Right forelimb (tissue), 1 donor: ENCODE data around the gene KATNBL1.

Source experiments
- DNase-seq: peaks from one replicate; pipeline ENCODE4 v3.0.0-alpha.2; 2018

The KATNBL1 gene, protein sequence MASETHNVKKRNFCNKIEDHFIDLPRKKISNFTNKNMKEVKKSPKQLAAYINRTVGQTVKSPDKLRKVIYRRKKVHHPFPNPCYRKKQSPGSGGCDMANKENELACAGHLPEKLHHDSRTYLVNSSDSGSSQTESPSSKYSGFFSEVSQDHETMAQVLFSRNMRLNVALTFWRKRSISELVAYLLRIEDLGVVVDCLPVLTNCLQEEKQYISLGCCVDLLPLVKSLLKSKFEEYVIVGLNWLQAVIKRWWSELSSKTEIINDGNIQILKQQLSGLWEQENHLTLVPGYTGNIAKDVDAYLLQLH

GRCh38 chr15:34209421-34210282 lies at the start of gene KATNBL1:
Gene KATNBL1, minus strand, starts transcription at chr15:34210096. Its CDS starts 46,420 bp downstream, at chr15:34163676.
- DNase-seq: peak; percentile 98

- DNase-seq: no peak
These were observed 49.7 kb upstream of the KATNBL1 start for GRCh38 chr15:34259566-34259965.

GRCh38 chr15:34258151-34258550 lies 48.3 kb upstream of the KATNBL1 start:
- no peak for DNase-seq

DNA sequence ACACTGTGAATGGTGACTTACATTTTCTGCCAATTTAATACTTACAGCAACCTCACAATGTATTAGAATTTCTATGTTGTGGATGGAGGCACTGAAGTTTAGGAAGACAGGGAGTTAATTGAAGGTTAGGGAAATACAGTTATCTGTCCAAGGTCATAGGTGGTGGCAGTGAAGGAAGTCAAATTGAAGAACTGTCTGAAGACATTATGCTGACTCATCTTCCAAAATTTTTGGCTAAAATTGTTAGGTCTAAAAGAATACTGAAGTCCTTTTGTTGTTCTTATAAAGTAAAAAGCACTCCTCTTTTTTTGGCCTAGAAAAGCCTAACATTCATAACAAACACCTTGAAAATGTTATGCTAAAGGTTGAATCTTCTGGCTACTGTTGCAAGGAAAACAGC lies 42.6 kb upstream of the KATNBL1 start:
- no peak for DNase-seq

GRCh38 chr15:34248190-34248589 lies 38.3 kb upstream of the KATNBL1 start:
- no peak for DNase-seq

- no peak for DNase-seq
These were observed 36.5 kb upstream of the KATNBL1 start for GRCh38 chr15:34246276-34246976.

DNA sequence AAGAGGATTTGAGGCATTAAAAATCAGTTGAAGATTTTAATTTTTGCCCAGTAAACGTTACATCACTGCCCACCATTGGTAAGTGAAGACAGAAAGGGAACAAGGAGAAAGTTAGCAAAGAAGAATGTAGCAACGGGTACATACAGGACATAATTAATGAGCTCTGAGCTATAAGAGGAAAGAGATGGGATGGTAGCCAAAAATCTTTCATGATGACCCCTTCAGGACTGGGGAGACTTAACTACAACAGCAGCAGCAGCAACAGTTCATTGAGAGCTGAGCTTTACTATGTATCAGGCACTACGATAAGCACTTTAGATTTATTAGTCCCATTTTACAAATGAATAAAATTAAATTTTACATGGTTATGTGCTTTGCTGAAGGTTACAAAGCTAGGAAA lies 33.3 kb upstream of the KATNBL1 start:
- no peak for DNase-seq

DNA sequence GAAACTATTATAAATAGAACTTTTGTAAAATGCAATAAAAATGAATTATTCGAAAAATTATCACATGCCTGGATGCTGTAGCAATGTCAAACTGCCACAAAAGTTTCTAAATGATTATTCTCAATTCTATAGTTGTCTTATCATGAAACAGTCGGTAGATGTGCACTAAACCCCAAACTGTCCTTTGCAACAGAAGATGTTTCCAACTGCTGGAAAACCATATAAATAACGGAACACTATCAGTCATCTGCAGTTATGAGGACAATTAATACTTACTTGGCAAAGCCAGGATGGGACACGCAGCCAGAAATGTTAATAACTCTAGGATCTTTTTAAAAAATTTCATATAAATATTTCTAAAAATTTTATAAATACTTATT lies 32.4 kb upstream of the KATNBL1 start:
- no peak for DNase-seq

GRCh38 chr15:34241376-34242330 lies 31.8 kb upstream of the KATNBL1 start:
- no peak for DNase-seq

DNA sequence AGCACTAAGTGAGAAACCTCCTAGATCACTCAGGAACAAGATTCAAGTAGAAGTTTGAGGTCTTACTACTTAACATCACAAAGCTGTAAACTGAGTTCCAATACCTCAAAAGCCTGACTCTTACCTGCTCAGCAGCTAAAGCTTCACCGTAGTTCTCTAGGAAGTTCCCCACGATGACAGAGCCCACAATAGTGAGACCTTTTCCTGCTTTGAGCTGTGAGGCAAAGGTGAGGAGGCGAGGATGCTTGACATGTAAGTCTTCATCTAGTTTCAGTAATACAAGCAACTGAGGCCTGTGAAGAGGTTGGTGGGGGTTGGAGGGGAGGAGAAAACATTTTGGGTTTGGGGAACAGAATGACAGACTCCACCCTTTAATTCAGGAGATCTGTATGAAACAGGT lies 30.6 kb upstream of the KATNBL1 start:
- no peak for DNase-seq

DNA sequence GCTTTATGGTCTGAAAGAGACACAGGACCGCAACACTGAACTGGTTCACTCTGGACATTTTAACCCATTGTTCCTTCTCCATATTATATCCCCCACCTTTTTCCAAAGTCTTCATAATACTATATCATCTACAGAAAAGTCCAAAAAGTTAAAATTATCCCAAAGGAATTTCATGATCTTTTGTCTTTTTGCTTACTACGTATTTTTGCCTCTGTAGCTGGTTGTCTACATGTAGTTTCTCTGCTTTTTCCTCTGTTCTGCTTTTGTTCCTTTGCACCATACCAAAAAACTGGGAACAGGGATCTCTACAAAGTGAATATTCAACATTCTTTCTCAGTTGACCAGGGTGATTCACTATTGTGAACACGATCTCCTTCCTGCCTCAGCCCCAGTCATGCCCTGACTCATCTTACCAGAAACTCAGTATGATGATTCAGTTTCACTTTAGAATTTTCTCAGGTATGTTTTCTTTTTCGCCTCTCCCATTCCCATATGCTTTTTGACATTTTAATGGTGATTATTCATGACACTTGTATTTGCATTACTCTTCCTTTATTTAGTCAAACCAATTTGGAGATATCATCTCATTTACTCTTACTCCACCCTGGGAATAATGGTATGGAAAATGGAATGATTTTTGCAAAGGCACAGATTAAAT lies 29.4 kb upstream of the KATNBL1 start:
- DNase-seq: no peak

DNA sequence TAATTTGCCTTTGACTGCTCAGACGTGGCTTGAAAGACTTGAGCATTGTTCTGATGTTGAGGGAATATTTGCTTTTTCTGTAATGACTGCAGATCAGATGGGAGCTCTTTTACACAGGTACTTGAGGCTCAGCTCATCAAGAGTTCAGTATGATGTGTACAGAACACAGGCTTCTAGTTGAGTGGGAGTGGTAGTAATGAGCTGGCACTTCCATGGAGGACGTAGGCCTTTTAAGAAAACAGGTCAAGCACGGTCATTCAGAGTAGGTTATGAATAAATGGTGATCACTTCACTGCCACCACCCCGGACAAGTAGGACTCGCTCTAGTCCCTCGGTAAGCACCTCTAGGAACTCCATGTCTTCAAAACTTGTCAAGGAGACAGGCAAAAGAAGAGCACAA lies 23.7 kb upstream of the KATNBL1 start:
- no peak for DNase-seq

GRCh38 chr15:34223904-34224596 lies 14.2 kb upstream of the KATNBL1 start:
- no peak for DNase-seq

- no peak for DNase-seq
These were observed 7.8 kb upstream of the KATNBL1 start for GRCh38 chr15:34217587-34218225.

DNA sequence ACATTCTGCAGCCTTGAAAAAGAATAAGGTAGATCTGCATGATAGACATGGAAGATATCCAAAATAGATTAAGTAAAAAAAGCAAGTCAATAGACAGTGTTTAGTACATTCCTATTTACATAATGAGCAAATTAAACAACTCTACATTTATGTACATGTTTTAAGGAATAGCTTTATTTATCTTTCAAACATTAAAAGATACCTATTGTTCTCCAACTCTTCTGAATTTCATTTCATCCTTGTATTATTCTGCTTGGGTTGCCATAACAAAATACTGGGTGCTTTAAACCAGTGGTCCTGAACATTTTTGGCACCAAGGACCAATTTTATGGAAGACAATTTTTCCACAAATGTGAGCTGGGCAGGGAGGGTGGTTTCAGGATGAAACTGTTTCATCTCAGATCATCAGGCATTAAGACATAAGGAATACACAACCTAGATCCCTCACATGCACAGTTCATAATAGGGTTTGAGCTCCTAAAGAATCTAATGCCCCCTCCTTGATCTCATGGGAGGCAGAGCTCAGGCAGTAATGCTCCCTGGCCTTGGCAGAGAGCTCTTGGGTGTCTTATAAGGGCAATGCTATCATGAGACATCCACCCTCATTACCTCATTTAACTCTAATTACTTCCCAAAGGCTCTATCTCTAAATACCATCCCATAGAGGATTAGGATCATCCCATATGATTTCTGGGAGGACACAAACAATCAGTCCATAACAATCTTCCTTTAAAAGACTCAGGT lies 6.8 kb upstream of the KATNBL1 start:
- no peak for DNase-seq

DNA sequence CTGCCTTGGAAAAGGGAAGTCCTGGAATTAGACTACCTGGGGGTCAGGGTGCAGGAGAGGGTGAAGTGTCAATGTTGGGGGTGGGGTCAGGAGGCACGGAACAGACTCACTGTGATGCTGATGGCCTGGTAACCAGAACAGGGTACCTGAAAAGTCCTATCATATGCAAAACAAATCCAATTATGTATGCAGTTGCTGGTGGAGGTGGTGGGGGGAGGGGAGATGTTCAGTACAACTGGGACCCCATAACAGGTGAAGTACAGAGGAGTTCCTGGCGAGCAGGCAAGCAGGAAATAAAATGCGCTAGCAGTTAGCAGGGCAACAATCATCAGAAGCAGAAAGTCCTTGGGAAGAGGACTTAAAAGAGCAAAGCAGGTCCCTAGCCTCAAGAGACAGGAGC lies 4.2 kb upstream of the KATNBL1 start:
- no peak for DNase-seq

GRCh38 chr15:34213690-34214089 lies 3.8 kb upstream of the KATNBL1 start:
- no peak for DNase-seq

GRCh38 chr15:34206011-34206410 lies 3.9 kb downstream of the KATNBL1 start:
- DNase-seq: no peak

- DNase-seq: no peak
These were observed 6.0 kb downstream of the KATNBL1 start for GRCh38 chr15:34203936-34204335.

- no peak for DNase-seq
These were observed 6.6 kb downstream of the KATNBL1 start for GRCh38 chr15:34203305-34203704.
